K562 (cell line): ENCODE data around the gene SRP9. TPM values are rescaled to one million over a fixed set of nuclear protein-coding genes. Genes with fewer than 3 reads are reported as not detected.
"Not testable (repeated sequence)": the region's sequence is repeated elsewhere in the genome, so short reads cannot be mapped to it uniquely, and the experiment has no call there.

Experiments
- ATAC-seq: fragments of 200-7000 bp; cut with Tn5 transposase; 3 replicates; pipeline ENCODE4 v1.9.1; 2020; ENCODE audit warnings: moderate library complexity
- BruUV-seq: library from RNA; stranded (reverse); fragments of 400-500 nt; replicated peaks from 2 replicates; lab custom pipeline; 2021; lab: Mats Ljungman, UMichigan
- CTCF ChIA-PET: fragments of 300-600 bp; formaldehyde crosslinking; extraction: SDS; loops from one replicate; lab custom pipeline; 2021; ENCODE audit warnings: low intra/inter-chr PET ratio; lab: Yijun Ruan, JAX
- POLR2A ChIA-PET: fragments of 300-600, 350-650 bp; sonication (Branson Sonifier 250); formaldehyde crosslinking; extraction: SDS; loops from one replicate; lab custom pipeline; 2021; ENCODE audit warnings: antibody characterized with exemption, inconsistent platforms; lab: Yijun Ruan, JAX
- DNase-seq, 4 experiments: peaks; one replicate each; pipeline versions ENCODE4 v3.0.0 to v3.0.0-alpha.2; 2011 to 2018; ENCODE audit warnings: low spot score in 3 of 4, mixed read lengths in 3 of 4; ENCODE audit errors: extremely low read depth in 1 of 4
- FAIRE-seq: peaks from 2 replicates; lab custom pipeline; 2011; peaks lifted over from hg19 to GRCh38; lab: Jason Lieb, UNC
- H2AFZ ChIP-seq: 2 replicates; pipeline ENCODE4 v1.6.0; 2011; ENCODE audit warnings: low read depth, low read length, control low read depth, inconsistent platforms
- H3K27ac ChIP-seq: fragments of 200-600 bp; 3 replicates; pipeline ENCODE4 v1.8.0; 2011; ENCODE audit warnings: low read depth, mild to moderate bottlenecking, control low read depth, inconsistent platforms, low read length, moderate library complexity, mixed read lengths; ENCODE audit errors: extremely low read depth
- H3K27me3 ChIP-seq, 2 experiments: fragments of 300-600 bp in 1 of 2; 2 replicates in 1 of 2; 3 replicates in 1 of 2; pipeline versions ENCODE4 v1.6.0 to v1.8.0; 2011; ENCODE audit warnings: inconsistent platforms in 2 of 2, low read length in 2 of 2, mild to moderate bottlenecking in 1 of 2, mixed read lengths in 1 of 2, moderate library complexity in 1 of 2; ENCODE audit not compliant: control insufficient read depth in 2 of 2, insufficient read depth in 2 of 2
- H3K36me3 ChIP-seq: fragments of 300-600 bp; 3 replicates; pipeline ENCODE4 v1.8.0; 2011; ENCODE audit warnings: mild to moderate bottlenecking, low read length, inconsistent platforms; ENCODE audit not compliant: control insufficient read depth, insufficient read depth
- H3K4me1 ChIP-seq, 2 experiments: fragments of 200-600 bp in 1 of 2; replicated peaks in 1 of 2; 2 replicates in 1 of 2; 3 replicates in 1 of 2; pipeline versions ENCODE4 v1.5.1 to v1.8.0; 2011; ENCODE audit warnings: inconsistent platforms in 2 of 2, low read length in 2 of 2, mild to moderate bottlenecking in 1 of 2, mixed read lengths in 1 of 2, moderate library complexity in 1 of 2; ENCODE audit not compliant: control insufficient read depth in 2 of 2, insufficient read depth in 2 of 2
- H3K4me2 ChIP-seq: 2 replicates; pipeline ENCODE4 v1.6.1; 2011; ENCODE audit warnings: low read length, control low read depth, inconsistent platforms, mixed read lengths; ENCODE audit not compliant: insufficient read depth
- H3K4me3 ChIP-seq: fragments of 200-600 bp; sonication (generic), shearing (Covaris generic); 2 replicates; pipeline ENCODE4 v1.5.1; 2016; ENCODE audit warnings: control low read depth, inconsistent platforms
- H3K79me2 ChIP-seq: fragments of 200-600 bp; 3 replicates; pipeline ENCODE4 v1.8.0; 2011; ENCODE audit warnings: low read length, inconsistent platforms; ENCODE audit not compliant: control insufficient read depth, insufficient read depth
- H3K9ac ChIP-seq, 2 experiments: 2 replicates each; pipeline versions ENCODE4 v1.6.0 to v1.6.1; 2011; ENCODE audit warnings: low read depth in 2 of 2, low read length in 2 of 2, control low read depth in 1 of 2, inconsistent platforms in 1 of 2, mild to moderate bottlenecking in 1 of 2, mixed read lengths in 1 of 2; ENCODE audit not compliant: insufficient read depth in 1 of 2
- H3K9me1 ChIP-seq: one replicate; pipeline ENCODE4 v1.6.0; 2011; ENCODE audit warnings: inconsistent platforms, mild to moderate bottlenecking, low read length, moderate library complexity; ENCODE audit not compliant: control insufficient read depth, insufficient read depth
- H3K9me3 ChIP-seq: replicated peaks from 2 replicates; pipeline ENCODE4 v1.5.1; 2011; ENCODE audit warnings: low read depth, low read length, inconsistent platforms; ENCODE audit not compliant: control insufficient read depth, insufficient read depth
- H4K20me1 ChIP-seq: replicated peaks from 2 replicates; pipeline ENCODE4 v1.6.1; 2011; ENCODE audit warnings: low read length, inconsistent platforms, mixed read lengths; ENCODE audit not compliant: control insufficient read depth, insufficient read depth
- WGBS: fragments of 100-300 bp; shearing (Covaris generic); methylation state at CpG from one replicate; pipeline ENCODE4 v1.1.6; 2016; ENCODE audit warnings: low coverage, mixed read lengths; ENCODE audit not compliant: insufficient coverage; ENCODE audit errors: missing lambda C conversion rate; 5-methylcytosine and 5-hydroxymethylcytosine counted together
- in situ Hi-C: fragments of 300-500 bp; cut with MboI; formaldehyde crosslinking; loops from 4 replicates; pipeline ENCODE4 v1.15.0; 2018; ENCODE audit warnings: inconsistent platforms, mixed read lengths
- intact Hi-C: fragments of 100-400 bp; cut with micrococcal nuclease; formaldehyde crosslinking; loops from 2 replicates; pipeline ENCODE4 v1.14.2; 2022
- polyA plus RNA-seq, 8 experiments: library from polyadenylated mRNA; depleted of rRNA in 4 of 8; stranded (reverse) in 5 of 8; unstranded in 3 of 8; fragments of >200 nt; fragmentation: Nextera tagmentation in 2 of 8; fragmentation: Illumina TruSeq in 1 of 8; extraction: Ambion mirVana in 2 of 8; extraction: Trizol in 1 of 8; gene quantifications; 2 replicates each; pipeline versions ENCODE4 v1.2.1 to v1.2.3, GENCODE V29; 2011 to 2014; ENCODE audit warnings: inconsistent platforms in 1 of 8, missing spikeins in 1 of 8
- total RNA-seq, 7 experiments: library from RNA; depleted of rRNA in 6 of 7; stranded (reverse); fragments of >200 nt in 6 of 7; fragmentation: Illumina TruSeq in 2 of 7; extraction: Trizol in 2 of 7; gene quantifications; 2 replicates each; pipeline versions ENCODE4 v1.2.1 to v1.2.3, GENCODE V29; 2011 to 2021; ENCODE audit warnings: low replicate concordance in 1 of 7
- TF ChIP-seq, protein P1 (sequence below): sonication (generic); formaldehyde crosslinking; IDR thresholded peaks from 2 replicates; pipeline ENCODE4 v1.8.1; 2023; ENCODE audit warnings: mild to moderate bottlenecking, missing genetic modification reagents

SRP9 gene
- total and polyA plus RNA-seq, 9 of the 15 experiments (the other 6 are each of a cell fraction or from before 2014, with no cell fraction given) = 273 to 1,892 (median 668) TPM

DNA sequence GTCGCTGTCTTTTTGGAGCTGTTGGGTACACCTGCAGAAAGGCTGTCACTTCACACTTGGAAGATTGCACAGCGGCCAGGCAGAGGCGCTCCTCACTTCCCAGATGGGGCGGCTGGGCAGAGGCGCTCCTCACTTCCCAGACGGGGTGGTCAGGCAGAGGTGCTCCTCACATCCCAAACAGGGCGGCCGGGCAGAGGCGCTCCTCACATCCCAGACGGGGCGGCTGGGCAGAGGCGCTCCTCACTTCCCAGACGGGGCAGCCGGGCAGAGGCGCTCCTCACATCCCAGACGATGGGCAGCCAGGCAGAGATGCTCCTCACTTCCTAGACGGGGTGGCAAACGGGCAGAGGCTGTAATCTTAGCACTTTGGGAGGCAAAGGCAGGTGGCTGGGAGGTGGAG, 18.5 kb downstream of the SRP9 start:
- H4K20me1 ChIP-seq, DNase-seq, H3K4me1 ChIP-seq, FAIRE-seq, H3K4me2 ChIP-seq, H3K36me3 ChIP-seq, ATAC-seq, H3K9me3 ChIP-seq, in situ Hi-C loops, H3K9me1 ChIP-seq, CTCF ChIA-PET, H3K9ac ChIP-seq, H3K79me2 ChIP-seq, H2AFZ ChIP-seq, intact Hi-C loops, H3K4me3 ChIP-seq, H3K27ac ChIP-seq, BruUV-seq, H3K27me3 ChIP-seq: not testable (repeated sequence)
- TF ChIP-seq, protein P1, sequence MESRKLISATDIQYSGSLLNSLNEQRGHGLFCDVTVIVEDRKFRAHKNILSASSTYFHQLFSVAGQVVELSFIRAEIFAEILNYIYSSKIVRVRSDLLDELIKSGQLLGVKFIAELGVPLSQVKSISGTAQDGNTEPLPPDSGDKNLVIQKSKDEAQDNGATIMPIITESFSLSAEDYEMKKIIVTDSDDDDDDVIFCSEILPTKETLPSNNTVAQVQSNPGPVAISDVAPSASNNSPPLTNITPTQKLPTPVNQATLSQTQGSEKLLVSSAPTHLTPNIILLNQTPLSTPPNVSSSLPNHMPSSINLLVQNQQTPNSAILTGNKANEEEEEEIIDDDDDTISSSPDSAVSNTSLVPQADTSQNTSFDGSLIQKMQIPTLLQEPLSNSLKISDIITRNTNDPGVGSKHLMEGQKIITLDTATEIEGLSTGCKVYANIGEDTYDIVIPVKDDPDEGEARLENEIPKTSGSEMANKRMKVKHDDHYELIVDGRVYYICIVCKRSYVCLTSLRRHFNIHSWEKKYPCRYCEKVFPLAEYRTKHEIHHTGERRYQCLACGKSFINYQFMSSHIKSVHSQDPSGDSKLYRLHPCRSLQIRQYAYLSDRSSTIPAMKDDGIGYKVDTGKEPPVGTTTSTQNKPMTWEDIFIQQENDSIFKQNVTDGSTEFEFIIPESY (CRISPR knock-in tag) = peak; percentile 78
- WGBS = 92% methylated on average over 15 of the region's 18 CpGs
- POLR2A ChIA-PET = interaction anchor here (1.0 kb wide), 1 partner anchor 10 kb away, joined by 3 read pairs; no protein-coding TSS in a partner anchor

DNA sequence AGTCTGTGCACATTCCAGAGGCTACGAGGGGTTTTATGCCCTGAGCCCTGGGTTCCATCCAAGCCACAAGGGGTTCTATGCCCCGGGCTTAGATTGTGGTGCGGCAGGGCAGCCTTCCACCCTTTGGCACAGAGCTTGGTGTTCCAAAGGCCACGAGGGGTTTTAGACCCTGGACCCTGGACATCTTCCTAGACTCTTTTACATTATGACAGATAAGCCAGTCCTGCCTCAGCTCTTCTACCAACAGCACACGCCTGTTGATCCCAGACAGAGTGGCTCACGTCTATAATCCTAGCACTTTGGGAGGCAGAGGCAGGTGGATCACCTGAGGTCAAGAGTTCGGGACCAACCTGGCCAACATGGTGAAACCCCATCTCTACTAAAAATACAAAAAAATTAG, 23.5 kb downstream of the SRP9 start:
- H3K9ac ChIP-seq, intact Hi-C loops, H4K20me1 ChIP-seq, BruUV-seq, DNase-seq, H3K4me3 ChIP-seq, H3K27ac ChIP-seq, CTCF ChIA-PET, H3K27me3 ChIP-seq, H3K4me2 ChIP-seq, H3K79me2 ChIP-seq, ATAC-seq, H3K36me3 ChIP-seq, H3K9me3 ChIP-seq, in situ Hi-C loops, H2AFZ ChIP-seq, H3K9me1 ChIP-seq, FAIRE-seq, H3K4me1 ChIP-seq: not testable (repeated sequence)
- 70% methylated on average over 7 of the region's 7 CpGs for WGBS
- POLR2A ChIA-PET = interaction anchor here (1.2 to 1.8 kb wide), 2 partner anchors 11 to 23 kb away, joined by 4 to 7 read pairs; partner anchors contain the start of gene SRP9
